Measurements from ENCODE around the gene GNB3. TPM values are rescaled to one million over a fixed set of nuclear protein-coding genes. Genes with fewer than 3 reads are reported as not detected.

The GNB3 gene
- total and polyA plus RNA-seq, 9 of the 15 experiments (the other 6 are each of a cell fraction or from before 2014, with no cell fraction given) = 1.4 to 5.8 (median 2.0) TPM

DNA sequence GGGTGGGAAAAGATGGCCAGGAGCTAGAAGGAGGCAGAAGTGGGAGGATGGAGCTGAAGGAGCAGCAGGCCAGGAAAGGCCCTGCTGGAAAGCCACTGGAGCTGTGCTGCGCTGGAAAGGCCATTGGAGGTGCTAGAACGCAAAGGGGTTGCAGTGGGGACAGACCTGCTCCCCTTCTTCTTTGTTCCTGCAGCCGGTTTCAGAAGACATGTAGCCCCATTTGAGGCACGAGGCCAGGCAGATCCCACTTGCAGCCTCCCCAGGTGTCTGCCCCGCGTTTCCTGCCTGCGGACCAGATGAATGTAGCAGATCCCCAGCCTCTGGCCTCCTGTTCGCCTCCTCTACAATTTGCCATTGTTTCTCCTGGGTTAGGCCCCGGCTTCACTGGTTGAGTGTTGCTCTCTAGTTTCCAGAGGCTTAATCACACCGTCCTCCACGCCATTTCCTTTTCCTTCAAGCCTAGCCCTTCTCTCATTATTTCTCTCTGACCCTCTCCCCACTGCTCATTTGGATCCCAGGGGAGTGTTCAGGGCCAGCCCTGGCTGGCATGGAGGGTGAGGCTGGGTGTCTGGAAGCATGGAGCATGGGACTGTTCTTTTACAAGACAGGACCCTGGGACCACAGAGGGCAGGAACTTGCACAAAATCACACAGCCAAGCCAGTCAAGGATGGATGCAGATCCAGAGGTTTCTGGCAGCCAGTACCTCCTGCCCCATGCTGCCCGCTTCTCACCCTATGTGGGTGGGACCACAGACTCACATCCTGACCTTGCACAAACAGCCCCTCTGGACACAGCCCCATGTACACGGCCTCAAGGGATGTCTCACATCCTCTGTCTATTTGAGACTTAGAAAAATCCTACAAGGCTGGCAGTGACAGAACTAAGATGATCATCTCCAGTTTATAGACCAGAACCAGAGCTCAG lies 21.4 kb upstream of the GNB3 start (continued):
- TF ChIP-seq GTF2A2 (tag; IDR thresholded peaks at IDR 0.05) = no peak
- no peak for TF ChIP-seq ZNF445 (CRISPR knock-in tag; IDR thresholded peaks at IDR 0.05; ENCODE audit: low read depth)
- TF ChIP-seq POLR2AphosphoS5 (IDR thresholded peaks at IDR 0.05; ENCODE audit: control insufficient read depth, insufficient read depth, low read depth, low read length) = no peak
- TF ChIP-seq, protein P1, sequence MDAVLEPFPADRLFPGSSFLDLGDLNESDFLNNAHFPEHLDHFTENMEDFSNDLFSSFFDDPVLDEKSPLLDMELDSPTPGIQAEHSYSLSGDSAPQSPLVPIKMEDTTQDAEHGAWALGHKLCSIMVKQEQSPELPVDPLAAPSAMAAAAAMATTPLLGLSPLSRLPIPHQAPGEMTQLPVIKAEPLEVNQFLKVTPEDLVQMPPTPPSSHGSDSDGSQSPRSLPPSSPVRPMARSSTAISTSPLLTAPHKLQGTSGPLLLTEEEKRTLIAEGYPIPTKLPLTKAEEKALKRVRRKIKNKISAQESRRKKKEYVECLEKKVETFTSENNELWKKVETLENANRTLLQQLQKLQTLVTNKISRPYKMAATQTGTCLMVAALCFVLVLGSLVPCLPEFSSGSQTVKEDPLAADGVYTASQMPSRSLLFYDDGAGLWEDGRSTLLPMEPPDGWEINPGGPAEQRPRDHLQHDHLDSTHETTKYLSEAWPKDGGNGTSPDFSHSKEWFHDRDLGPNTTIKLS (IDR thresholded peaks at IDR 0.05; ENCODE audit: borderline replicate concordance, low read depth) = no peak
- no peak for TF ChIP-seq TBP (optimal IDR thresholded peaks at IDR 0.05; ENCODE audit: low read depth, low read length)
- no peak for TF ChIP-seq C11orf30 (IDR thresholded peaks at IDR 0.05; ENCODE audit: low read depth)

DNA sequence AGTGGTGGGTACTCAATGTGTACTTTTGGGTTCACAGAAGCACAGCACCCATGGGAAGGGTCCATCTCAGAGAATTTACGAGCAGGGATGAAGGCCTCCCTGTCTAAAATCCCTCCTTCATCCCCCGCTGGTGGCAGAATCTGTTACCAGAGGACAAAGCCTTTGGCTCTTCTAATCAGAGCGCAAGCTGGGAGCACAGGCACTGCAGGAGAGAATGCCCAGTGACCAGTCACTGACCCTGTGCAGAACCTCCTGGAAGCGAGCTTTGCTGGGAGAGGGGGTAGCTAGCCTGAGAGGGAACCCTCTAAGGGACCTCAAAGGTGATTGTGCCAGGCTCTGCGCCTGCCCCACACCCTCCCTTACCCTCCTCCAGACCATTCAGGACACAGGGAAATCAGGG lies 20.6 kb upstream of the GNB3 start:
- FAIRE-seq (no peak), DNase-seq (ENCODE audit: extremely low read depth in 1 of 4, low spot score in 3 of 4) (no peak), ATAC-seq (no peak)
- no TSS peak for BruUV-seq (replicated peaks)
- H3K4me3 ChIP-seq = no peak overlapping the region
- peaks cover 8 to 16% of the 10 kb centered on the region in 2 experiments; a peak in 4 of 5 replicates for H3K4me1 ChIP-seq (replicated peaks in 1 of 2; ENCODE audit: control insufficient read depth in 2 of 2, insufficient read depth in 2 of 2, low read length in 2 of 2)
- no peaks in the 10 kb centered on the region for H3K36me3 ChIP-seq (ENCODE audit: control insufficient read depth, insufficient read depth, low read length)
- POLR2A ChIA-PET = no interaction called here
- TF ChIP-seq, protein P2, sequence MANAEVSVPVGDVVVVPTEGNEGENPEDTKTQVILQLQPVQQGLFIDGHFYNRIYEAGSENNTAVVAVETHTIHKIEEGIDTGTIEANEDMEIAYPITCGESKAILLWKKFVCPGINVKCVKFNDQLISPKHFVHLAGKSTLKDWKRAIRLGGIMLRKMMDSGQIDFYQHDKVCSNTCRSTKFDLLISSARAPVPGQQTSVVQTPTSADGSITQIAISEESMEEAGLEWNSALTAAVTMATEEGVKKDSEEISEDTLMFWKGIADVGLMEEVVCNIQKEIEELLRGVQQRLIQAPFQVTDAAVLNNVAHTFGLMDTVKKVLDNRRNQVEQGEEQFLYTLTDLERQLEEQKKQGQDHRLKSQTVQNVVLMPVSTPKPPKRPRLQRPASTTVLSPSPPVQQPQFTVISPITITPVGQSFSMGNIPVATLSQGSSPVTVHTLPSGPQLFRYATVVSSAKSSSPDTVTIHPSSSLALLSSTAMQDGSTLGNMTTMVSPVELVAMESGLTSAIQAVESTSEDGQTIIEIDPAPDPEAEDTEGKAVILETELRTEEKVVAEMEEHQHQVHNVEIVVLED (CRISPR knock-in tag; IDR thresholded peaks at IDR 0.05) = no peak
- TF ChIP-seq ZFP36 (IDR thresholded peaks at IDR 0.05; ENCODE audit: low read depth, low read length, partially characterized antibody) (no peak), ZNF436 (CRISPR knock-in tag; IDR thresholded peaks at IDR 0.05) (no peak), ZNF184 (CRISPR knock-in tag; IDR thresholded peaks at IDR 0.05) (no peak), HOXB6 (CRISPR knock-in tag; IDR thresholded peaks at IDR 0.05; ENCODE audit: borderline replicate concordance) (no peak)
- TF ChIP-seq, protein P3, sequence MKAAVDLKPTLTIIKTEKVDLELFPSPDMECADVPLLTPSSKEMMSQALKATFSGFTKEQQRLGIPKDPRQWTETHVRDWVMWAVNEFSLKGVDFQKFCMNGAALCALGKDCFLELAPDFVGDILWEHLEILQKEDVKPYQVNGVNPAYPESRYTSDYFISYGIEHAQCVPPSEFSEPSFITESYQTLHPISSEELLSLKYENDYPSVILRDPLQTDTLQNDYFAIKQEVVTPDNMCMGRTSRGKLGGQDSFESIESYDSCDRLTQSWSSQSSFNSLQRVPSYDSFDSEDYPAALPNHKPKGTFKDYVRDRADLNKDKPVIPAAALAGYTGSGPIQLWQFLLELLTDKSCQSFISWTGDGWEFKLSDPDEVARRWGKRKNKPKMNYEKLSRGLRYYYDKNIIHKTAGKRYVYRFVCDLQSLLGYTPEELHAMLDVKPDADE (conservative IDR thresholded peaks at IDR 0.05; ENCODE audit: control insufficient read depth, low read depth, low read length) = no peak
- TF ChIP-seq, protein P4, sequence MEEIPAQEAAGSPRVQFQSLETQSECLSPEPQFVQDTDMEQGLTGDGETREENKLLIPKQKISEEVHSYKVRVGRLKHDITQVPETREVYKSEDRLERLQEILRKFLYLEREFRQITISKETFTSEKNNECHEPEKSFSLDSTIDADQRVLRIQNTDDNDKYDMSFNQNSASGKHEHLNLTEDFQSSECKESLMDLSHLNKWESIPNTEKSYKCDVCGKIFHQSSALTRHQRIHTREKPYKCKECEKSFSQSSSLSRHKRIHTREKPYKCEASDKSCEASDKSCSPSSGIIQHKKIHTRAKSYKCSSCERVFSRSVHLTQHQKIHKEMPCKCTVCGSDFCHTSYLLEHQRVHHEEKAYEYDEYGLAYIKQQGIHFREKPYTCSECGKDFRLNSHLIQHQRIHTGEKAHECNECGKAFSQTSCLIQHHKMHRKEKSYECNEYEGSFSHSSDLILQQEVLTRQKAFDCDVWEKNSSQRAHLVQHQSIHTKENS (CRISPR knock-in tag; IDR thresholded peaks at IDR 0.05) = no peak
- no peak overlapping the region for H3K4me2 ChIP-seq (ENCODE audit: insufficient read depth, low read length)
- WGBS (ENCODE audit: insufficient coverage, low coverage, missing lambda C conversion rate) = 34% methylated on average over 3 of the region's 5 CpGs
- intact Hi-C loops (cut with micrococcal nuclease) = loop anchor here (10.0 kb wide), 2 partner anchors 205 to 265 kb away; partner anchors contain the start of gene IFFO1
- peak overlapping the region in 1 of 2 experiments; percentile 35; a peak in 1 of 4 replicates for H3K9ac ChIP-seq (ENCODE audit: insufficient read depth in 1 of 2, low read depth in 2 of 2, low read length in 2 of 2)
- H4K20me1 ChIP-seq (replicated peaks; ENCODE audit: control insufficient read depth, insufficient read depth, low read length) = no peaks in the 10 kb centered on the region
- CTCF ChIA-PET (ENCODE audit: low intra/inter-chr PET ratio) = no interaction called here
- no peaks in the 10 kb centered on the region for H3K9me1 ChIP-seq (ENCODE audit: control insufficient read depth, insufficient read depth, low read length)
- no peak overlapping the region for H3K27ac ChIP-seq (ENCODE audit: extremely low read depth, low read depth, low read length)
- H3K27me3 ChIP-seq (ENCODE audit: control insufficient read depth in 2 of 2, insufficient read depth in 2 of 2, low read length in 2 of 2) = peaks cover 0 to 4% of the 10 kb centered on the region in 2 experiments; a peak in 2 of 5 replicates
- in situ Hi-C loops (cut with MboI) = no loop called here
- no peaks in the 10 kb centered on the region for H3K79me2 ChIP-seq (ENCODE audit: control insufficient read depth, insufficient read depth, low read length)
- no peak overlapping the region for H2AFZ ChIP-seq (ENCODE audit: low read depth, low read length)
- H3K9me3 ChIP-seq (replicated peaks; ENCODE audit: control insufficient read depth, insufficient read depth, low read depth, low read length) = no peaks in the 10 kb centered on the region

All from K562 (cell line).